H9 (cell line): Measurements from ENCODE around the gene ZMIZ1. TPM values are rescaled to one million over a fixed set of nuclear protein-coding genes. Genes with fewer than 3 reads are reported as not detected.

Experiments
- DNase-seq: peaks from one replicate; pipeline ENCODE4 v3.0.0-alpha.2; 2017
- H2AFZ ChIP-seq: one replicate; pipeline ENCODE4 v1.6.1; 2013; ENCODE audit warnings: mild to moderate bottlenecking, low read length, control low read depth, moderate library complexity
- H2AK5ac ChIP-seq: 2 replicates; pipeline ENCODE4 v1.6.1; 2013; ENCODE audit warnings: low read length, control low read depth, mixed read lengths; ENCODE audit not compliant: insufficient read length
- H2BK120ac ChIP-seq: one replicate; pipeline ENCODE4 v1.6.1; 2013; ENCODE audit warnings: low read depth, mild to moderate bottlenecking, low read length, control low read depth, inconsistent platforms; ENCODE audit not compliant: poor library complexity, severe bottlenecking
- H2BK12ac ChIP-seq: 2 replicates; pipeline ENCODE4 v1.6.1; 2013; ENCODE audit warnings: low read length, control low read depth, mixed read lengths, low read depth; ENCODE audit not compliant: insufficient read length
- H2BK15ac ChIP-seq: 2 replicates; pipeline ENCODE4 v1.6.1; 2013; ENCODE audit warnings: low read depth, low read length, control low read depth
- H2BK20ac ChIP-seq: one replicate; pipeline ENCODE4 v1.6.1; 2013; ENCODE audit warnings: low read depth, mild to moderate bottlenecking, low read length, control low read depth, inconsistent platforms; ENCODE audit not compliant: poor library complexity, severe bottlenecking
- H2BK5ac ChIP-seq: 2 replicates; pipeline ENCODE4 v1.6.1; 2013; ENCODE audit warnings: low read length, control low read depth, mixed read lengths; ENCODE audit not compliant: insufficient read length
- H3K14ac ChIP-seq: 2 replicates; pipeline ENCODE4 v1.6.1; 2013; ENCODE audit warnings: low read length, control low read depth; ENCODE audit not compliant: insufficient read depth
- H3K18ac ChIP-seq: 2 replicates; pipeline ENCODE4 v1.6.1; 2013; ENCODE audit warnings: low read depth, mild to moderate bottlenecking, mixed read lengths, low read length, control low read depth; ENCODE audit not compliant: insufficient read length
- H3K23ac ChIP-seq: 2 replicates; pipeline ENCODE4 v1.6.1; 2013; ENCODE audit warnings: low read length, control low read depth, mixed read lengths, low read depth; ENCODE audit not compliant: insufficient read length
- H3K23me2 ChIP-seq: 2 replicates; pipeline ENCODE4 v1.6.1; 2013; ENCODE audit warnings: low read depth, mild to moderate bottlenecking, mixed read lengths, low read length, control low read depth; ENCODE audit not compliant: insufficient read length, poor library complexity, severe bottlenecking
- H3K27ac ChIP-seq: 2 replicates; pipeline ENCODE4 v1.5.1; 2013; ENCODE audit warnings: low read length, control low read depth, mixed read lengths, low read depth; ENCODE audit not compliant: insufficient read length
- H3K27me3 ChIP-seq: 2 replicates; pipeline ENCODE4 v1.6.1; 2013; ENCODE audit warnings: low read length, control low read depth, inconsistent platforms; ENCODE audit not compliant: insufficient read depth
- H3K4ac ChIP-seq: 2 replicates; pipeline ENCODE4 v1.6.1; 2013; ENCODE audit warnings: low read depth, mild to moderate bottlenecking, control low read depth, inconsistent platforms, low read length, moderate library complexity
- H3K4me1 ChIP-seq: 2 replicates; pipeline ENCODE4 v1.6.1; 2013; ENCODE audit warnings: low read length, control low read depth, inconsistent platforms; ENCODE audit not compliant: insufficient read depth
- H3K4me2 ChIP-seq: 2 replicates; pipeline ENCODE4 v1.6.1; 2013; ENCODE audit warnings: low read length, control low read depth, mixed read lengths; ENCODE audit not compliant: insufficient read length, insufficient read depth
- H3K56ac ChIP-seq: 2 replicates; pipeline ENCODE4 v1.6.1; 2013; ENCODE audit warnings: low read depth, mild to moderate bottlenecking, mixed read lengths, low read length, control low read depth; ENCODE audit not compliant: insufficient read length
- H3K79me1 ChIP-seq: 2 replicates; pipeline ENCODE4 v1.6.1; 2013; ENCODE audit warnings: low read depth, mild to moderate bottlenecking, moderate library complexity, low read length, control low read depth, inconsistent platforms; ENCODE audit not compliant: insufficient read depth, poor library complexity, severe bottlenecking
- H3K79me2 ChIP-seq: 2 replicates; pipeline ENCODE4 v1.6.1; 2013; ENCODE audit warnings: low read length, control low read depth, inconsistent platforms; ENCODE audit not compliant: insufficient read depth
- H3K9ac ChIP-seq: 2 replicates; pipeline ENCODE4 v1.6.1; 2013; ENCODE audit warnings: low read length, control low read depth, mixed read lengths; ENCODE audit not compliant: insufficient read length; ENCODE audit errors: extremely low read depth
- H3K9me3 ChIP-seq: one replicate; pipeline ENCODE4 v1.6.1; 2013; ENCODE audit warnings: low read depth, low read length, inconsistent platforms; ENCODE audit not compliant: control insufficient read depth
- H3T11ph ChIP-seq: one replicate; pipeline ENCODE4 v1.6.1; 2013; ENCODE audit warnings: mild to moderate bottlenecking, low read length, control low read depth, inconsistent platforms
- H4K20me1 ChIP-seq: one replicate; pipeline ENCODE4 v1.6.1; 2013; ENCODE audit not compliant: control insufficient read depth, insufficient read length, insufficient read depth
- H4K5ac ChIP-seq: 2 replicates; pipeline ENCODE4 v1.6.1; 2013; ENCODE audit warnings: low read depth, mild to moderate bottlenecking, mixed read lengths, low read length, control low read depth; ENCODE audit not compliant: insufficient read length
- H4K8ac ChIP-seq: replicated peaks from 2 replicates; pipeline ENCODE4 v1.6.1; 2013; ENCODE audit warnings: low read length, control low read depth, mixed read lengths, low read depth; ENCODE audit not compliant: insufficient read length
- H4K91ac ChIP-seq: 2 replicates; pipeline ENCODE4 v1.6.1; 2013; ENCODE audit warnings: low read depth, mild to moderate bottlenecking, moderate library complexity, mixed read lengths, low read length, control low read depth; ENCODE audit not compliant: insufficient read length
- H3K27ac Mint-ChIP-seq, 3 experiments: 2 replicates in 2 of 3; 3 replicates in 1 of 3; pipeline ENCODE4 v1.8.0; 2020 to 2021; ENCODE audit warnings: mixed read lengths in 3 of 3, mild to moderate bottlenecking in 1 of 3, moderate library complexity in 1 of 3
- H3K27me3 Mint-ChIP-seq: 2 replicates; pipeline ENCODE4 v1.8.0; 2021; ENCODE audit warnings: low read depth, mild to moderate bottlenecking, moderate library complexity, mixed read lengths
- H3K36me3 Mint-ChIP-seq, 3 experiments: 2 replicates in 2 of 3; 3 replicates in 1 of 3; pipeline ENCODE4 v1.8.0; 2020 to 2021; ENCODE audit warnings: low read depth in 3 of 3, mixed read lengths in 3 of 3; ENCODE audit not compliant: insufficient read depth in 1 of 3
- H3K4me1 Mint-ChIP-seq, 2 experiments: 2 replicates each; pipeline ENCODE4 v1.8.0; 2020; ENCODE audit warnings: mixed read lengths in 2 of 2
- H3K4me3 Mint-ChIP-seq, 2 experiments: 2 replicates in 1 of 2; 3 replicates in 1 of 2; pipeline ENCODE4 v1.8.0; 2020 to 2021; ENCODE audit warnings: mild to moderate bottlenecking in 2 of 2, mixed read lengths in 2 of 2, moderate library complexity in 1 of 2
- H3K9me3 Mint-ChIP-seq, 2 experiments: 2 replicates in 1 of 2; 3 replicates in 1 of 2; pipeline ENCODE4 v1.8.0; 2020; ENCODE audit warnings: mild to moderate bottlenecking in 2 of 2, mixed read lengths in 2 of 2, moderate library complexity in 1 of 2
- WGBS: extraction: QIAGEN DNeasy Blood & Tissue Kit; methylation state at CpG from one replicate; pipeline ENCODE4 v1.1.7; 2013; ENCODE audit warnings: missing lambda C conversion rate, low lambda C conversion rate, mixed read lengths; ENCODE audit not compliant: insufficient read length; ENCODE audit errors: extremely low coverage; 5-methylcytosine and 5-hydroxymethylcytosine counted together
- total RNA-seq: library from RNA; stranded (reverse); gene quantifications from 2 replicates; pipeline ENCODE4 v1.2.1, GENCODE V29; 2021
- TF ChIP-seq, protein P1 (sequence below): fragments of 200-600 bp; sonication (generic); conservative IDR thresholded peaks from 3 replicates; pipeline ENCODE4 v1.8.0; 2021; ENCODE audit warnings: antibody characterized with exemption, mild to moderate bottlenecking

The ZMIZ1 gene
- total RNA-seq, 1 experiment from 2014 or later: 36.9 TPM

DNA sequence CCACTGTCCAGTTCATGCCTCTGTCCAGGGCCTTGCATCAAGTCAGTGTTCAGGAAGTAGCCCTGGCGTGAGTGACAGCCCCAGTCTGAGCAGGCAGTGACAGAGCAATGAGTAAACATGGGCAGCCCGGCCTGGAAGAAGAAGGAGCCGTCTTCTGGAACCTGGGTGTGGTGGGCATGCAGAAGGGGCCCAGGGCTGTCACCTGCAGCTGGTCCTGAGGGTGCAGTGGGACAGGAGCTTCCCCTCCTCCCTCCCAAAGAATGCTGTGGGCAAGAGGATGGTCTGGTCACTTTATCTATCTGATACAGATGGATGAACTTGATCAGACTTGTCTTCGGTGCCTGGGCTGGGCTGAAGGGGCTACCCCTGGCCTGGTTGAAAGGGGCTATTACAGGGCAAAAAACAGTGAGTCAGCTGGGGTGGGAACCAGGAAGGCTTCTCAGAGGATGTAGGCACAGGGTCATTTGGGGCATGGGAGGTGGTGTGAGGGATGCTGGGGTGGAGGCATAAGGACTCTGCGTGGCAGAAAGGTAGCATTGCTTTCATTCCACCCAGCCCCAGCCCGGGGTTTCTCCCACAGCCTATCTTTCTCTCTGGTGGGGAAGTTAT, 235.8 kb downstream of the ZMIZ1 start:
- Histone ChIP-seq H3K27me3 (no peaks in the 10 kb centered on the region), H4K8ac (no peak overlapping the region), H3T11ph (no peak overlapping the region), H2AFZ (no peak overlapping the region), H3K18ac (no peak overlapping the region), H4K91ac (no peak overlapping the region), H3K14ac (no peak overlapping the region), H2BK15ac (no peak overlapping the region), H3K23me2 (peaks cover 3% of the 10 kb centered on the region), H2BK120ac (no peak overlapping the region), H3K23ac (no peak overlapping the region), H3K56ac (no peak overlapping the region), H3K9ac (no peak overlapping the region), H3K9me3 (no peaks in the 10 kb centered on the region), H3K79me1 (no peaks in the 10 kb centered on the region), H2BK20ac (no peak overlapping the region), H3K4me1 (no peaks in the 10 kb centered on the region), H3K79me2 (no peaks in the 10 kb centered on the region), H3K4ac (no peak overlapping the region), H4K5ac (no peak overlapping the region), H2BK12ac (no peak overlapping the region), H3K4me2 (no peak overlapping the region), H4K20me1 (no peaks in the 10 kb centered on the region), H3K27ac (no peak overlapping the region), H2BK5ac (no peak overlapping the region), H2AK5ac (no peak overlapping the region)
- H3K9me3 Mint-ChIP-seq: no peaks in the 10 kb centered on the region
- no peak overlapping the region for H3K4me3 Mint-ChIP-seq
- H3K27ac Mint-ChIP-seq: peak overlapping the region in 1 of 3 experiments; percentile 69; a peak in 2 of 7 replicates
- no CpG with 5 or more reads among the region's 6 CpGs for WGBS
- TF ChIP-seq, protein P1, sequence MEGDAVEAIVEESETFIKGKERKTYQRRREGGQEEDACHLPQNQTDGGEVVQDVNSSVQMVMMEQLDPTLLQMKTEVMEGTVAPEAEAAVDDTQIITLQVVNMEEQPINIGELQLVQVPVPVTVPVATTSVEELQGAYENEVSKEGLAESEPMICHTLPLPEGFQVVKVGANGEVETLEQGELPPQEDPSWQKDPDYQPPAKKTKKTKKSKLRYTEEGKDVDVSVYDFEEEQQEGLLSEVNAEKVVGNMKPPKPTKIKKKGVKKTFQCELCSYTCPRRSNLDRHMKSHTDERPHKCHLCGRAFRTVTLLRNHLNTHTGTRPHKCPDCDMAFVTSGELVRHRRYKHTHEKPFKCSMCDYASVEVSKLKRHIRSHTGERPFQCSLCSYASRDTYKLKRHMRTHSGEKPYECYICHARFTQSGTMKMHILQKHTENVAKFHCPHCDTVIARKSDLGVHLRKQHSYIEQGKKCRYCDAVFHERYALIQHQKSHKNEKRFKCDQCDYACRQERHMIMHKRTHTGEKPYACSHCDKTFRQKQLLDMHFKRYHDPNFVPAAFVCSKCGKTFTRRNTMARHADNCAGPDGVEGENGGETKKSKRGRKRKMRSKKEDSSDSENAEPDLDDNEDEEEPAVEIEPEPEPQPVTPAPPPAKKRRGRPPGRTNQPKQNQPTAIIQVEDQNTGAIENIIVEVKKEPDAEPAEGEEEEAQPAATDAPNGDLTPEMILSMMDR: no peak
- H3K4me1 Mint-ChIP-seq: no peaks in the 10 kb centered on the region
- no peak for DNase-seq
- H3K27me3 Mint-ChIP-seq: no peaks in the 10 kb centered on the region
- H3K36me3 Mint-ChIP-seq: peaks cover 38 to 86% (median 63%) of the 10 kb centered on the region in 3 experiments
